CD4-positive, alpha-beta T cell treated with Interleukin-1 beta for 1 hour (primary cell): ENCODE data around the gene WIZ.
"Not testable (repeated sequence)": the region's sequence is repeated elsewhere in the genome, so short reads cannot be mapped to it uniquely, and the experiment has no call there.

Experiments
- DNase-seq, 2 donors: peaks; one replicate each; pipeline ENCODE4 v3.0.0-alpha.2; 2020 to 2022

Gene WIZ

GRCh38 chr19:15427991-15428471 is 21.7 kb downstream of the WIZ start:
- no peak for DNase-seq

GRCh38 chr19:15427350-15427700 is 22.4 kb downstream of the WIZ start:
- no peak for DNase-seq

DNA sequence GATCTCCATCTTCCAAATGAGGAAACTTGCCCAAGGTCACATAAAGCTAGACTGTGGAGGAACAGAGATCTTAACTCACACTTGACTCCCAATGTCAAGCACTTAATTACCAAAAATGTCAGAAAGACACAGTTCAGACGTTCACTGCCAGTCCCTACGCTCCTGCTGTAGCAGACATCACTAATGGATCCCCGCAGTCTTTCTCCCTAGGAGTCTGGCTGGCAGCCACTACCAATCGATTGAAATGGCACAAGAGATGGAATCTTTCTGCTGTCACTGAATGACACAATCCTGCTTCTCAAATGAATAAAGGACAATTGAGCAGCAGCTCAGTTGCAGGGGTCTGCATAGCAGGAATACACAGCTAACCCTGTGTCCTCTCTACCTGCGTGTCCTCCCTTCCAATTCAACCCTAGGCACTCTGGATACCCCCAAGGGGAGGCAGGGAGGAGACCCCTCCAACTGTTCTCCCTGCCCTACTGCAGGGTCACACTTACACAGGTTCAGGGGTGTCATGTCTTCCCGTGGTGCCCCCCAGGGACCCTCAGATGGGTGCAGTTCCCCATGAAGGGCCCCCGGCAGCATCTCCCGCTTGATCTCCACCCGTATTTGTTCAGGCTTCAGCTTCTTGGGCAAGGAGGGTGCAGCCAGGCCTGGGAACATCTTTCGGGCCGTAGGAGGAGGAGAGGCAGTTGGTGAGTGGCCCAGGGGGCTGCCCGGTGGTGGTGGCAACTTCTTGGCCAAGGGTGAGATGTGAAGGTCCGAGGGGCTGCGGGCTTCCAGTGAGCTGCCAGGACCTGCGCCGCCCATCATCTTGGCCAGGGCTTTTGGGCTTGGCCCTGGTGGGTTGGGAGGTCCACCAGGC is 23.0 kb downstream of the WIZ start:
- DNase-seq = no peak

DNA sequence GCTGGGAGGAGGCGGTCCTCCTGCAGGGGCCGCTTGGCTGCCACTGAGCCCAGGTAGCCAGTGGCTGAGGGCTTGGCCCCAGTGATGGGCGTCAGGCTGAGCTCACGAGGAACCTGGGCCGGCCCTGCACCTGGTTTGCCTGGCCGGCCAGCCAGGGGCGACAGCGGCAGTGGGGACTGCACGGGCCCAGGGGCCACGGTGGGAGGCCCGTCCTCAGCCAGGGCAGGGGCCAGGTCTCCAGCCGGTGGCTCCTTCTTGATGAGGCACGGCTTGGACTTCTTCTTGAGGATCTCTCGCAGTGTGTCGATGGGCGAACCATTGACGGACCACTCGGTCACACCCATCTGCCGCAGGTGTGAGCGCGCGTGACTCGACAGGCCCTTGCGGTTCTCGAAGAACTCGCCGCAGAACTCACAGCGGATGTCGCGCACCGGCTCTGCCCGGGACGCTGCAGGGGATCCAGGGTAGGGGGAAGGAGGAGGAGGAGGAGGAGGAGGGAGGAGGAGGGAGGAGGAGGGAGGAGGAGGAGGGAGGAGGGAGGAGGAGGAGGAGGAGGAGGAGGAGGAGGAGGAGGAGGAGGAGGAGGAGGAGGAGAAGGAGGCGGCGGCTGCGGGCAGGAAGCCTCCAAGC is 24.3 kb downstream of the WIZ start:
- no peak for DNase-seq

DNA sequence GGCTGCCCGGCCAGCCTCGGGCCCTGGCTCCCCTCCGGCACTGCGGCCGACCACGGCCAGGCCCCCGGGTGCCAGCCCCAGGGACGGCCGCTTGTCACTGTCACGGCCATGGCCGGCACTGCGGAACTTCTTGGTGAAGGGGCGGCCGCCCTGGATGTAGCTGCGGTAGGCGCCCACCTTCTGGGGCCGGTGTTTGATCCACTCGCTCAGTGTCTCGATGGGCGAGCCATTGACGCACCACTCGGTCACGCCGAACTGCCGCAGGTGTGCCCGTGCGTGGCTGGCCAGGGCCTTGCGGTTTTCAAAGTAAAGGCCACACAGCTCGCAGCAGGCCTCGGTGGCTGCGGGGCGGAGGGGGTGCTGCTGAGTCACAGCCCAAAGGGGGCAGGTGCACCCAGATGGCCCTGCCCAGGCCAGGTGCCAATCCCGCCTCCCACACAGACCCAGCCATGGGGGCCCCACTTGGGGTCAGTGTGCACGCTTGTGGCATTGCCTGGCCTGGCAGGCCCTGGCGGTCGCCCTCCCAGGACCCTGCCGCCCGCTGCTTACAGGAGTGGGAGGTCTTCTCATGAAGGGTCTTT is 25.0 kb downstream of the WIZ start:
- no peak for DNase-seq

GRCh38 chr19:15424121-15424520 is 25.6 kb downstream of the WIZ start:
- DNase-seq = no peak

- DNase-seq = no peak
Observed at GRCh38 chr19:15423130-15423529, 26.6 kb downstream of the WIZ start.

DNA sequence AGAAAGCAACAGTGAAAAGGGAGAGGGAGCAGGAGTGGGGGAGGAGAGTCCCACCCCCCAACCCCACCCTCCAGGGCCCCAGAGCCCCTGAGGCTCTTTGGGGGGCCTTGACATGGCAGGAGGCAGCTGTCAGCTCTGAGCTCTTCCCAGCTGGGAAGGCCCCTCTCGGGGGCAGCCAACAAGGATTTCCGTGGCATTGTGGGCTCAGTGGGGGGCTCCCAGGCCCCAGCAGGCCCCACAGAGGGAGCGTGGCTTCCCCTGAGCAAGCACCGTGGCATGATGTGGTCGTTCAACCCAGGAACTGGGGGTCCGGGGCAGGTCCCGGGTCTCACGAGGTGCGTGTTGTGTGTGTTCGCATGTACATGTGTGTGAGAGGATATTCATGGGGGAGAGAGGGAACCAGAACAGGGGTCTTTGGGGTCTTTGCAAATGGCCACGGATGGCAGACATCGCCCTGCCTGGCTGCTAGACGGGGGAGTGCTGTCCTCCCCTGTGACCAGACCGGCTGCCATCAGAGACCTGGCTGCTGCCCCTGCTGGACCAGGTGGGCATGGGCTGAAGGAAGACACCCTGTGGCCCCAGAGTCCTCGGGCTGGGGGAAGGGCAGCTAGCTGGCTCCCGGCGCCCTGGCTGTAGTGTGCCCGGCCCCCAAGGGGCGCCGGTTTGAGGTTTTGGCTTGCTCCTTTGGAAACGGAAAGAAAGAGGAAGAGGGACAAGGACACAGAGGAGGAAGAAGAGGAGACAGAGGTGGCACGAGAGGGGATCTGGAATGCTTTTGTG is 27.3 kb downstream of the WIZ start:
- no peak for DNase-seq

DNA sequence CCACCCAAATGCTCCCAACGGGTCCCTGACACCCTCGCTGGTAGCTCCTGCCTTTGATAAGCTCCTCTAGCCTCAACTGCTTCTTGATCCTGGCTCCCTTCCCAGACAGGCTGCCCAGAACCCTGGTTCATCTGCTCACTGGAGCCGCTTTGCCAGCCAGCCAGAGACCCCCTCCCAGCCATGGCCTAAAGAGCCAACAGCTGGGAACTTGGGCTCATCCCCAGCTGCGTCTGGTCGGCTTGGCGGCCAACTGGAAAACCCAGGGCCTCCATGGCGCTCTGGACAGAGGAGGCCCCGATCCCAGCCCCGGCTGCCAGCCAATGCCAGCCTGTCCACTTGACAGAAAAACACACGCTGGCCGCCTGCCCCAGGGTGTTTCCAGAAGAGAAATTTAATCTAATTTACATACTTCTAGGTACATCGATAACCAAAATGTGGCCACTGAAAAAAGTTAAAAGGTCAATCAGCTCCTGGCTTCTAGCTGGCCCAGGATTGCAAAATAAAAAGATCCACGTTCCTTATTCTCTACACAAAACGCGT is 28.0 kb downstream of the WIZ start:
- no peak for DNase-seq

- DNase-seq = no peak
Observed at GRCh38 chr19:15421136-15421695, 28.5 kb downstream of the WIZ start.

DNA sequence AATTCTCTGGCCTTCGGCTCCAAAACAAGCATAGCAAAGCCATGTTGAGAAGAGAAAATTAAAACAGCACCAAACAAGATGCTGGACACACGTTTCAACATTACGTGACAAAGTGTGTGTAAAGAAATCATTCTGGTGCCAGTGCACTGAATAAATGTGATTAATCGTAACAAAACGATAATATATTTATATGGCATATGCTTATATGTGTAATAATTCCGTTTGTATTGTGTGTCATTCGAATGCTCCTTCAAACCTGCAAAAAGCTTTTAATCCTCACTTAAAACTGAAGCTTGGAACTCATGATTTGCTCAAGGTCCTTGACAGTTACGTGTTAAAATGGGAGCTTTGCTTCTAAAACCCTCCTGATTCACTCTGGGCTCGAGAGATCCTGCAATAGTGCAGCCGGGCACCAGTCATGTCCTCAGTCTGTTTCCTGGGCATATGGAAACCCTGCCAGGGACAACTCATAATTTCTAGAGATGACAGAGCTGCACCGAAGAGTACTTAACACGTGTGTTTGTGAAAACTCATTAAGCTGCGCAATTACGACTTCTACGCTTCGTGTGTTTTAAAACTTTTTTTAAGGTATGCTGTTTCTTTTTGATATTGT is 30.2 kb downstream of the WIZ start:
- DNase-seq = no peak

- DNase-seq = peak; percentile 99 to 100
Observed at GRCh38 chr19:15418579-15419412, 31.0 kb downstream of the WIZ start, which contains the start of gene AKAP8L. Gene AKAP8L (minus strand): TSS chr19:15418988. CDS start chr19:15418923, 65 bp downstream.

DNA sequence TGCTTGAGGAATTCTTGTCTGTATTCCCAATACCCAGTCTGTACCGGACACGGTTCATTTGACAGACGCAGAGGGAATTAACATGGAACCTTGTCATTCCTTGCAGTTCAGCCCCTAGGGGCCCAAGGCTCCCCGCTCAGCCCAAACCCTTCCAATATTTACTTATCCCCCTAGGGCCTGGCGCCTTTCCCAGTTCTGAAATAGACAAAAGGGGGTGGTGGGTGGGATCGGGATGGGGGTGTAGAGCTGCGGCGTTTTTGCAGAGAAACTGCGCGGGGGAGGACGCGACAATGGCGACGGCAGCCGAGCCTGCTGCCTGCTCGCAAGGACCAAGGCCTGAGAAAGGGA is 31.6 kb downstream of the WIZ start:
- no peak for DNase-seq

- no peak for DNase-seq
Observed at GRCh38 chr19:15417699-15418098, 32.1 kb downstream of the WIZ start.

GRCh38 chr19:15412832-15413231 is 36.9 kb downstream of the WIZ start:
- no peak for DNase-seq

DNA sequence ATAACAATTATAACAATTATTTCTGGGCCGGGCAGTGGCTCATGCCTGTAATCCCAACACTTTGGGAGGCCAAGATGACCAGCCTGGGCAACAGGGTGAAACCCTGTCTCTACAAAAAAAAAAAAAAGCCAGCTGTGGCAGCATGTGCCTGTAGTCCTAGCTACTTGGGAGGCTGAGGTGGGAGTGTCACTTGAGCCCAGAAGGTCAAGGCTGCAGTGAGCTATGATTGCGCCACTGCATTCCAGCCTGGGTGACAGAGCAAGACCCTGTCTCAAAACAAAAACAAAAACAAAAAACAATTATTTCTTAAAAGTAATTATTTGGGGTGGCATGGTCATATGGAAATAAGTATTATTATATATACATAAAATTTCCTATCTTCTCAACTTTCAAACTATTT is 38.4 kb downstream of the WIZ start:
- not testable (repeated sequence) for DNase-seq

DNA sequence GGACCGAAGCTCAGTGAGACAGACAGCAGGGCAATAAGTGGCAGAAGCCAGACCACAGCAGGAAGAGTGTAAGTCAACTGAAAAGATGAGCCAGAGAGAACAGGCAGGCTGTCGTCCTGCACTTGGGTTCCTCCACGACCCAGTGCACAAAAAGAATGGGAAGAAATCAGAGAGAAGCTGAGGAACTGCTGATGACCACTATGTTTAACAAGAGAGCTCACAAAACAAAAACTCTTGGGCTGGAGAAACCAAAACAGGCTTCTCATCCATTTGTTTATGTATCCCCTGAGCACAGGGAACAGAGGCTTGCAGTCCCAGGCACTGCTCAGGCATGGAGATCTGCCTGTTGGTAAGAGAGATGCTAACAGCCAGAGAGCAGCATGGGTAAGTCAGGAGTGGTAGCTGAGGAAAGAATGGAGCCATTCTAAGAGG is 45.0 kb downstream of the WIZ start:
- no peak for DNase-seq

GRCh38 chr19:15404097-15404779 is 45.5 kb downstream of the WIZ start:
- no peak for DNase-seq

DNA sequence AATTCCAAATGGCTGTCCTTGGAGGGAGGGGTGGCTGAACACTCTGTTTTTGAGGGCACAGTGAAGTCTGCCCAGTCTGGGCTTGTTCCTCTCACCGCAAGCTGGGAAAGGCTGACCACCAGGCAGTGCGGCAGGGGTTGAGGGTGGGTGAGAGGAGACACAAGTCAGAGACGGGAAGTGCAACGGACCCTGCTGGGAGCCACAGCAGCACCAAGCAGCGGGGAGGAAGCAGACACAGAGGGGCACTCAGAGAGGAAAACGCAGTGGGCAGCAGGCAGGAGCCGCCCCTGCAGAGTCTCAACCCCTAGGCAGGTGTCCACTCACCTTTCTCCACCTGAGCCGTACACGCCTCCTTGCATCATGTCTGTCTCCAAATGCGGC is 46.6 kb downstream of the WIZ start:
- DNase-seq = no peak

- DNase-seq = no peak
Observed at GRCh38 chr19:15402411-15403150, 47.2 kb downstream of the WIZ start.
